IMR-90 (cell line): Measurements from ENCODE around the gene DAAM1. TPM values are rescaled to one million over a fixed set of nuclear protein-coding genes. Genes with fewer than 3 reads are reported as not detected.

Source experiments
- ATAC-seq: fragments of 200-7000 bp; cut with Tn5 transposase; 2 replicates; pipeline ENCODE4 v1.9.1; 2020; ENCODE audit warnings: low read depth, mild to moderate bottlenecking, moderate library complexity
- BruUV-seq: library from RNA; stranded (reverse); fragments of 400-500 nt; replicated peaks from 2 replicates; lab custom pipeline; 2021; lab: Mats Ljungman, UMichigan
- CTCF ChIA-PET: fragments of 300-600 bp; formaldehyde crosslinking; extraction: SDS; loops from one replicate; lab custom pipeline; 2021; ENCODE audit warnings: antibody characterized with exemption; lab: Yijun Ruan, JAX
- POLR2A ChIA-PET: fragments of 300-600 bp; sonication (Branson Sonifier 250); formaldehyde crosslinking; loops from one replicate; lab custom pipeline; 2022; ENCODE audit warnings: antibody characterized with exemption; ENCODE audit not compliant: unreplicated experiment; lab: Charles Lee
- DNase-seq: peaks from one replicate; pipeline ENCODE4 v3.0.0; 2013
- H2AFZ ChIP-seq: replicated peaks from 2 replicates; pipeline ENCODE3; 2013; ENCODE audit warnings: low read length, mild to moderate bottlenecking; ENCODE audit not compliant: poor library complexity
- H2AK5ac ChIP-seq: 2 replicates; pipeline ENCODE4 v1.6.1; 2013; ENCODE audit warnings: low read depth, low read length, inconsistent platforms
- H2AK9ac ChIP-seq: replicated peaks from 2 replicates; pipeline ENCODE3; 2013; ENCODE audit warnings: mild to moderate bottlenecking, low read depth, low read length, moderate library complexity; ENCODE audit not compliant: poor library complexity
- H2BK120ac ChIP-seq: 2 replicates; pipeline ENCODE4 v1.6.1; 2013; ENCODE audit warnings: low read depth, low read length, inconsistent platforms
- H2BK15ac ChIP-seq: 3 replicates; pipeline ENCODE4 v1.6.1; 2013; ENCODE audit warnings: low read depth, low read length, inconsistent platforms
- H2BK20ac ChIP-seq: 2 replicates; pipeline ENCODE4 v1.6.1; 2013; ENCODE audit warnings: low read depth, mild to moderate bottlenecking, inconsistent platforms, low read length, moderate library complexity
- H2BK5ac ChIP-seq: 2 replicates; pipeline ENCODE4 v1.6.1; 2013; ENCODE audit warnings: mild to moderate bottlenecking, low read depth, low read length, inconsistent platforms; ENCODE audit not compliant: poor library complexity, severe bottlenecking
- H3K14ac ChIP-seq: replicated peaks from 2 replicates; pipeline ENCODE4 v1.6.1; 2013; ENCODE audit warnings: low read depth, low read length, inconsistent platforms
- H3K18ac ChIP-seq: 2 replicates; pipeline ENCODE4 v1.6.1; 2013; ENCODE audit warnings: low read depth, low read length, control low read depth
- H3K23ac ChIP-seq: 2 replicates; pipeline ENCODE4 v1.6.1; 2013; ENCODE audit warnings: low read depth, low read length, inconsistent platforms
- H3K27ac ChIP-seq: 2 replicates; pipeline ENCODE4 v1.5.1; 2013; ENCODE audit warnings: mild to moderate bottlenecking, control low read depth, low read length; ENCODE audit not compliant: insufficient read depth
- H3K27me3 ChIP-seq: 2 replicates; pipeline ENCODE4 v1.6.1; 2013; ENCODE audit warnings: low read length; ENCODE audit not compliant: control insufficient read depth, insufficient read depth
- H3K36me3 ChIP-seq: 2 replicates; pipeline ENCODE4 v1.6.1; 2013; ENCODE audit warnings: low read length, mixed read lengths; ENCODE audit not compliant: control insufficient read depth, insufficient read depth
- H3K4ac ChIP-seq: 2 replicates; pipeline ENCODE4 v1.6.1; 2013; ENCODE audit warnings: low read depth, low read length, inconsistent platforms
- H3K4me1 ChIP-seq: 2 replicates; pipeline ENCODE4 v1.6.1; 2013; ENCODE audit warnings: low read length, mixed read lengths; ENCODE audit not compliant: control insufficient read depth, insufficient read depth
- H3K4me2 ChIP-seq: 2 replicates; pipeline ENCODE4 v1.6.1; 2013; ENCODE audit warnings: low read depth, mild to moderate bottlenecking, control low read depth, low read length, moderate library complexity
- H3K4me3 ChIP-seq: 2 replicates; pipeline ENCODE4 v1.5.1; 2013; ENCODE audit warnings: low read depth, mild to moderate bottlenecking, control low read depth, low read length, moderate library complexity; ENCODE audit not compliant: insufficient read depth
- H3K56ac ChIP-seq: 2 replicates; pipeline ENCODE4 v1.6.1; 2013; ENCODE audit warnings: low read length, inconsistent platforms; ENCODE audit not compliant: insufficient read depth; ENCODE audit errors: extremely low read depth
- H3K79me1 ChIP-seq, 2 experiments: 2 replicates each; pipeline ENCODE4 v1.6.1; 2013; ENCODE audit warnings: low read length in 2 of 2, inconsistent platforms in 1 of 2, low read depth in 1 of 2
- H3K9ac ChIP-seq: 2 replicates; pipeline ENCODE4 v1.6.1; 2013; ENCODE audit warnings: low read depth, low read length, control low read depth
- H3K9me1 ChIP-seq: 2 replicates; pipeline ENCODE4 v1.6.1; 2013; ENCODE audit warnings: low read length, inconsistent platforms; ENCODE audit not compliant: insufficient read depth
- H3K9me3 ChIP-seq: 2 replicates; pipeline ENCODE4 v1.6.1; 2013; ENCODE audit warnings: low read length; ENCODE audit not compliant: control insufficient read depth, insufficient read depth
- H4K20me1 ChIP-seq: 2 replicates; pipeline ENCODE4 v1.6.1; 2013; ENCODE audit warnings: low read length, inconsistent platforms; ENCODE audit not compliant: insufficient read depth
- H4K5ac ChIP-seq: 2 replicates; pipeline ENCODE4 v1.6.1; 2013; ENCODE audit warnings: mild to moderate bottlenecking, low read depth, low read length, control low read depth
- H4K8ac ChIP-seq, 2 experiments: 2 replicates each; pipeline ENCODE4 v1.6.1; 2013; ENCODE audit warnings: low read depth in 2 of 2, low read length in 2 of 2, control low read depth in 1 of 2, inconsistent platforms in 1 of 2
- H4K91ac ChIP-seq: 2 replicates; pipeline ENCODE4 v1.6.1; 2013; ENCODE audit warnings: low read depth, low read length, inconsistent platforms; ENCODE audit not compliant: insufficient read depth
- SMC3 ChIP-seq: fragments of 150-350 bp; IDR thresholded peaks from 2 replicates; pipeline ENCODE4 v1.6.1; 2016; ENCODE audit warnings: low read depth, mild to moderate bottlenecking, antibody characterized with exemption, low read length, moderate library complexity
- dilution Hi-C: fragments of 300-500 bp; cut with HindIII; formaldehyde crosslinking; loops from one replicate; pipeline ENCODE4 v1.14.3; 2018; ENCODE audit warnings: low sequenced_read_pairs; ENCODE audit not compliant: unreplicated experiment
- in situ Hi-C: fragments of 300-500 bp; cut with MboI; formaldehyde crosslinking; loops from 3 replicates; pipeline ENCODE4 v1.14.3; 2019; ENCODE audit warnings: low sequenced_read_pairs, inconsistent platforms, mixed read lengths
- intact Hi-C: fragments of 100-400 bp; cut with micrococcal nuclease; formaldehyde crosslinking; loops from 2 replicates; pipeline ENCODE4 v1.10.0; 2022
- polyA plus RNA-seq, 3 experiments: library from polyadenylated mRNA; depleted of rRNA; stranded (reverse); fragments of >200 nt; gene quantifications; 2 replicates each; pipeline ENCODE4 v1.2.3, GENCODE V29; 2012; ENCODE audit warnings: low replicate concordance in 1 of 3
- total RNA-seq: library from RNA; depleted of rRNA; stranded (reverse); fragments of >200 nt; gene quantifications from 2 replicates; pipeline ENCODE4 v1.2.3, GENCODE V29; 2012

The DAAM1 gene
- total and polyA plus RNA-seq, 2 of the 4 experiments (the other 2 are of a cell fraction), result 4.8 to 5.4 TPM

- Histone ChIP-seq H4K8ac (no peak overlapping the region), H2AK5ac (no peak overlapping the region), H4K91ac (no peak overlapping the region), H3K79me1 (peaks cover 0 to 3% of the 10 kb centered on the region in 2 experiments; a peak in 2 of 4 replicates), H3K18ac (no peak overlapping the region), H2AFZ (no peak overlapping the region), H3K23ac (no peak overlapping the region), H3K27me3 (no peaks in the 10 kb centered on the region), H3K4me3 (no peak overlapping the region), H3K9me1 (no peaks in the 10 kb centered on the region), H2BK5ac (no peak overlapping the region), H2BK15ac (no peak overlapping the region), H3K56ac (no peak overlapping the region), H3K27ac (no peak overlapping the region), H3K14ac (no peak overlapping the region), H2BK20ac (no peak overlapping the region), H4K20me1 (no peaks in the 10 kb centered on the region), H3K4ac (no peak overlapping the region), H3K36me3 (no peaks in the 10 kb centered on the region), H4K5ac (no peak overlapping the region), H3K9ac (no peak overlapping the region), H3K9me3 (no peaks in the 10 kb centered on the region), H3K4me1 (peaks cover 4% of the 10 kb centered on the region; the same call in 1 of the 2 replicates), H2BK120ac (no peak overlapping the region), H2AK9ac (no peak overlapping the region), H3K4me2 (no peak overlapping the region)
- intact Hi-C loops, result no loop called here
- BruUV-seq, result no TSS peak
- dilution Hi-C loops, result no loop called here
- ChIA-PET POLR2A (no interaction called here), CTCF (no interaction called here)
- DNase-seq, result no peak
- TF ChIP-seq SMC3, result no peak
- in situ Hi-C loops, result no loop called here
- ATAC-seq, result no peak
Measured at GRCh38 chr14:59200195-59200594, 11.7 kb downstream of the DAAM1 start.
